ENCODE results near the gene TRIM47.

The TRIM47 gene

GRCh38 chr17:75878174-75878998 is at the start of gene TRIM47:
TRIM47 (minus strand) TSS chr17:75878581; CDS start chr17:75878548, 33 bp downstream.
- DNase-seq (ENCODE audit: low read depth), result no peak

GRCh38 chr17:75927286-75927922 is 49.0 kb upstream of the TRIM47 start:
- no peak for DNase-seq (ENCODE audit: low read depth)

- no peak for DNase-seq (ENCODE audit: low read depth)
Measured at GRCh38 chr17:75926456-75926855, 48.1 kb upstream of the TRIM47 start.

- no peak for DNase-seq (ENCODE audit: low read depth)
Measured at GRCh38 chr17:75925912-75926311, 47.5 kb upstream of the TRIM47 start.

- DNase-seq (ENCODE audit: low read depth), result no peak
Measured at GRCh38 chr17:75925103-75925502, 46.7 kb upstream of the TRIM47 start.

GRCh38 chr17:75922963-75923874 is 44.8 kb upstream of the TRIM47 start:
- no peak for DNase-seq (ENCODE audit: low read depth)

- DNase-seq (ENCODE audit: low read depth), result no peak
Measured at GRCh38 chr17:75922173-75922961, 44.0 kb upstream of the TRIM47 start.

GRCh38 chr17:75921596-75921995 is 43.2 kb upstream of the TRIM47 start:
- DNase-seq (ENCODE audit: low read depth), result no peak

GRCh38 chr17:75920045-75920560 is 41.7 kb upstream of the TRIM47 start:
- no peak for DNase-seq (ENCODE audit: low read depth)

GRCh38 chr17:75919611-75920010 is 41.2 kb upstream of the TRIM47 start:
- DNase-seq (ENCODE audit: low read depth), result no peak

- DNase-seq (ENCODE audit: low read depth), result no peak
Measured at GRCh38 chr17:75917917-75918445, 39.6 kb upstream of the TRIM47 start.

GRCh38 chr17:75917141-75917916 is 38.9 kb upstream of the TRIM47 start:
- no peak for DNase-seq (ENCODE audit: low read depth)

- no peak for DNase-seq (ENCODE audit: low read depth)
Measured at GRCh38 chr17:75915268-75915667, 36.9 kb upstream of the TRIM47 start.

GRCh38 chr17:75914643-75915267 is 36.4 kb upstream of the TRIM47 start:
- DNase-seq (ENCODE audit: low read depth), result no peak

- no peak for DNase-seq (ENCODE audit: low read depth)
Measured at GRCh38 chr17:75913537-75914210, 35.3 kb upstream of the TRIM47 start.

GRCh38 chr17:75910699-75911098 is 32.3 kb upstream of the TRIM47 start:
- DNase-seq (ENCODE audit: low read depth), result no peak

- no peak for DNase-seq (ENCODE audit: low read depth)
Measured at GRCh38 chr17:75909812-75910274, 31.5 kb upstream of the TRIM47 start.

- no peak for DNase-seq (ENCODE audit: low read depth)
Measured at GRCh38 chr17:75909051-75909811, 30.9 kb upstream of the TRIM47 start.
